ENCODE results near the gene BEX3. TPM values are rescaled to one million over a fixed set of nuclear protein-coding genes. Genes with fewer than 3 reads are reported as not detected.
"Not testable (repeated sequence)": the region's sequence is repeated elsewhere in the genome, so short reads cannot be mapped to it uniquely, and the experiment has no call there.

Gene BEX3
- total RNA-seq, 2 experiments from 2014 or later = not detected

DNA sequence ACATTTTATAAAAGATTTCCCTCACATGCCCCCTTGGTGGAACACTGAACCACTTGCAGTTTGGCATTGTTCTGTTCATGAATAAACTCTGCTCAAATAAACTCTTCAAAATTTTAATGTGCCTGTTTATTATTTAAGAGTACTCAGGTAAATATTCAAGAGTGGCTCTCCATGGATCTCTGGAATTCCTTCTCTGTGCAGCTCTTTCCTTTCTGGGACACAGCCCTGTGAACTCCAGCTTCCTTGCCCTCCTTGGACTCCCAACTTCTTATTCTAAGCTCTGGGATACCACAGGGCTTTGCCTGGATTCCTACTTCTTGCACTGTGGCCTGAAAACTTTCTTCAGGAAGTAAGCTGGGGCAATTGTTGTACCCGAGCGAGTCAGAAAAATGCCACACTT is 8.3 kb downstream of the BEX3 start:
- no peak for DNase-seq (ENCODE audit: low spot score)
- CTCF ChIA-PET (ENCODE audit: unreplicated experiment) = no interaction called here
- Histone ChIP-seq H3K27ac (ENCODE audit: low read depth, low read length, poor library complexity, severe bottlenecking) (no peak overlapping the region), H3K4me1 (ENCODE audit: insufficient read depth, low read length, poor library complexity, severe bottlenecking) (no peaks in the 10 kb centered on the region), H3K9me3 (ENCODE audit: low read length) (no peaks in the 10 kb centered on the region), H3K79me2 (ENCODE audit: insufficient read depth, low read depth, low read length) (no peaks in the 10 kb centered on the region), H3K9me2 (ENCODE audit: insufficient read depth, low read length) (no peaks in the 10 kb centered on the region), H4K20me1 (ENCODE audit: insufficient read depth, low read length) (no peaks in the 10 kb centered on the region), H2AFZ (ENCODE audit: low read length) (no peak overlapping the region), H3K36me3 (ENCODE audit: insufficient read depth, low read length) (no peaks in the 10 kb centered on the region), H3K4me3 (ENCODE audit: low read depth, low read length, poor library complexity, severe bottlenecking) (no peak overlapping the region), H3K4me2 (ENCODE audit: low read length) (no peak overlapping the region)
- no TSS peak for BruUV-seq (replicated peaks)
- POLR2A ChIA-PET = interaction anchor here (0.7 kb wide), 2 partner anchors 12 to 85 kb away, joined by 3 to 4 read pairs; no protein-coding TSS in a partner anchor
- TF ChIP-seq, protein P1, sequence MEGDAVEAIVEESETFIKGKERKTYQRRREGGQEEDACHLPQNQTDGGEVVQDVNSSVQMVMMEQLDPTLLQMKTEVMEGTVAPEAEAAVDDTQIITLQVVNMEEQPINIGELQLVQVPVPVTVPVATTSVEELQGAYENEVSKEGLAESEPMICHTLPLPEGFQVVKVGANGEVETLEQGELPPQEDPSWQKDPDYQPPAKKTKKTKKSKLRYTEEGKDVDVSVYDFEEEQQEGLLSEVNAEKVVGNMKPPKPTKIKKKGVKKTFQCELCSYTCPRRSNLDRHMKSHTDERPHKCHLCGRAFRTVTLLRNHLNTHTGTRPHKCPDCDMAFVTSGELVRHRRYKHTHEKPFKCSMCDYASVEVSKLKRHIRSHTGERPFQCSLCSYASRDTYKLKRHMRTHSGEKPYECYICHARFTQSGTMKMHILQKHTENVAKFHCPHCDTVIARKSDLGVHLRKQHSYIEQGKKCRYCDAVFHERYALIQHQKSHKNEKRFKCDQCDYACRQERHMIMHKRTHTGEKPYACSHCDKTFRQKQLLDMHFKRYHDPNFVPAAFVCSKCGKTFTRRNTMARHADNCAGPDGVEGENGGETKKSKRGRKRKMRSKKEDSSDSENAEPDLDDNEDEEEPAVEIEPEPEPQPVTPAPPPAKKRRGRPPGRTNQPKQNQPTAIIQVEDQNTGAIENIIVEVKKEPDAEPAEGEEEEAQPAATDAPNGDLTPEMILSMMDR (conservative IDR thresholded peaks at IDR 0.05; ENCODE audit: low read length) = no peak
- TF ChIP-seq EZH2phosphoT487 (IDR thresholded peaks at IDR 0.05; ENCODE audit: borderline replicate concordance, low read depth, low read length) = no peak
- intact Hi-C loops (cut with micrococcal nuclease; ENCODE audit: unreplicated experiment) = no loop called here

DNA sequence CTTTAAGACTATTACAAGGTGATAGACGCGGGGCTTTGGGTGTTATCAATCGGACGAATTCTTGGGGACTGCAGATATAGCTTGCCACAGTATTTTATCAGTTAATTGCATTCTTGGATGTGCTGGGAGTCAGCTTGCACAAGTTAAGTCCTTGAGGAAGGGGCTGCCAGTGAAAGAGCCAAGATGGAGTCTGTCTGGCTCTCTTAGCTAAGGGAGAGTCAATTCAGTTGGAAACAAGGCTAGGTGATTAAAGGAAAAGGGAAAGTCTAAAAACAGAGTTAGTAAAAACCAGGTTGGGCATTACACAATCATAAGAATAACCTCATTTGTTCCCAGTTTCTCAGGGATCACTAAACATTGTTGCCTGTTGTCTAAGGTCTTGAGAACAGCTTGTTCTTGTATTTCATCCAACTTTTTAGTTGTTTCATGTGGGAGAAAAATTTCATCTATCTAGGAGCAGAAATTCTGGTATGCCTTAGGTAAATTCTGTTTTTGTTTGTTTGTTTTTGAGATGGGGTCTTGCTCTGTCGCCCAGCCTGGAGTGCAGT is 9.0 kb downstream of the BEX3 start:
- CTCF ChIA-PET (ENCODE audit: unreplicated experiment) = not testable (repeated sequence)
- POLR2A ChIA-PET = interaction anchor here (0.7 kb wide), 1 partner anchor 12 kb away, joined by 4 read pairs; no protein-coding TSS in a partner anchor

DNA sequence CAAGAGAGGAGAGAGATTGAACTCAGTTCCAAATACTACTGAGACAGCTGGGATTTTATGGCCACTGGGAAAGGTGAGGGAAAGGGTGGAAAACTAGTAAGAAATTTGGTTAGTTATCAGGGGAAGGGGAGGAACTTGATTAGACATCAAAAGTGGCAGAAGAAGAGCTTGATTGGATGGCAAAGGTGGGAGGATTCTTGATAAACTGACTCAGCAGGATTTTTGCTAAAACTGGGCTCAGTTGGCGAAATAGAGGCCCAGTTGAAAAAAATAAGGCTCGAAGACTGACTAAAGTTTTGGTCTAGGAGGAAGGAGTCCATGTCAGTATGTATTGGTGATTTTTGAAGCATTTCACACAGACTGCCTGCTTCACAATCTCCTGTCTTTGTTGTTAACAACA is 10.0 kb downstream of the BEX3 start:
- Histone ChIP-seq H4K20me1 (ENCODE audit: insufficient read depth, low read length) (no peaks in the 10 kb centered on the region), H2AFZ (ENCODE audit: low read length) (no peak overlapping the region), H3K9me2 (ENCODE audit: insufficient read depth, low read length) (no peaks in the 10 kb centered on the region), H3K4me1 (ENCODE audit: insufficient read depth, low read length, poor library complexity, severe bottlenecking) (no peaks in the 10 kb centered on the region), H3K79me2 (ENCODE audit: insufficient read depth, low read depth, low read length) (no peaks in the 10 kb centered on the region), H3K4me3 (ENCODE audit: low read depth, low read length, poor library complexity, severe bottlenecking) (no peak overlapping the region), H3K27ac (ENCODE audit: low read depth, low read length, poor library complexity, severe bottlenecking) (no peak overlapping the region), H3K9me3 (ENCODE audit: low read length) (no peaks in the 10 kb centered on the region), H3K4me2 (ENCODE audit: low read length) (no peak overlapping the region), H3K36me3 (ENCODE audit: insufficient read depth, low read length) (no peaks in the 10 kb centered on the region)
- BruUV-seq (replicated peaks) = no TSS peak
- DNase-seq (ENCODE audit: low spot score) = no peak
- intact Hi-C loops (cut with micrococcal nuclease; ENCODE audit: unreplicated experiment) = no loop called here
- ChIA-PET CTCF (ENCODE audit: unreplicated experiment) (no interaction called here), POLR2A (no interaction called here)
- no peak for TF ChIP-seq EZH2phosphoT487 (IDR thresholded peaks at IDR 0.05; ENCODE audit: borderline replicate concordance, low read depth, low read length)
- TF ChIP-seq, protein P1 (conservative IDR thresholded peaks at IDR 0.05; ENCODE audit: low read length) = no peak

More for the DNA sequence above, 9.0 kb downstream of the BEX3 start:
- H2AFZ ChIP-seq (ENCODE audit: low read length); H3K27ac ChIP-seq (ENCODE audit: low read depth, low read length, poor library complexity, severe bottlenecking); H3K36me3 ChIP-seq (ENCODE audit: insufficient read depth, low read length); H3K4me2 ChIP-seq (ENCODE audit: low read length); H4K20me1 ChIP-seq (ENCODE audit: insufficient read depth, low read length); H3K9me3 ChIP-seq (ENCODE audit: low read length); H3K4me1 ChIP-seq (ENCODE audit: insufficient read depth, low read length, poor library complexity, severe bottlenecking); DNase-seq (ENCODE audit: low spot score); BruUV-seq (replicated peaks); H3K4me3 ChIP-seq (ENCODE audit: low read depth, low read length, poor library complexity, severe bottlenecking); intact Hi-C loops (cut with micrococcal nuclease; ENCODE audit: unreplicated experiment); H3K79me2 ChIP-seq (ENCODE audit: insufficient read depth, low read depth, low read length); H3K9me2 ChIP-seq (ENCODE audit: insufficient read depth, low read length): not testable (repeated sequence)
